Fibroblast of the aortic adventitia (primary cell): Measurements from ENCODE around the gene LRRC71. TPM values are rescaled to one million over a fixed set of nuclear protein-coding genes. Genes with fewer than 3 reads are reported as not detected.

Source experiments
- DNase-seq: peaks from one replicate; pipeline ENCODE4 v3.0.0-alpha.2; 2010; ENCODE audit warnings: low read depth
- H3K4me3 ChIP-seq: 2 replicates; pipeline ENCODE4 v1.5.1; 2011; ENCODE audit warnings: low read depth, mild to moderate bottlenecking, control low read depth, low read length, moderate library complexity
- total RNA-seq: library from RNA; depleted of rRNA; stranded (reverse); fragments of >200 nt; gene quantifications from 2 replicates; pipeline ENCODE4 v1.2.3, GENCODE V29; 2012; ENCODE audit warnings: low replicate concordance
- TF ChIP-seq, protein P1 (sequence below): IDR thresholded peaks from 2 replicates; pipeline ENCODE4 v1.5.1; 2011; ENCODE audit warnings: mild to moderate bottlenecking, low read length, control low read depth, inconsistent platforms; ENCODE audit not compliant: insufficient read depth

LRRC71 gene
- total RNA-seq, 1 donor, result 0.09 TPM

DNA sequence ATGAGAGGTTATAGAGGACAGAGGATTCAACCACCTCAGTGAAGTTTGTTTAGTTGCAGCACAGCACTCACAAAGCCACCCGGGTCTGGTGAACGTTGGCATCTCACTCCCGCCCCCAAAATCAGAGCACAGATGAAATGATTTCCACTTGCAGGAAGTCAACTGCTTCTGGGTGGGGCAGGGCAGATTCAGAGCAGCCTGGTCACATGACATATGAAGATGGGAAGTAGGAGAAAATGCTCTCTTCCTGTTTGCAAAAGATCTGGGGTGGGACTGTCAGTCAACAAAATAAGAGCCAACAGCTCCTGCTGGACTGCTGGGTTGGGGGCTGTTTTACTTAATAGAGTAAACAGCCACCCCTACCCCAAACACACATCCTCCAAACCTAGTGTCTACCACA, 43.2 kb downstream of the LRRC71 start:
- no peak overlapping the region for H3K4me3 ChIP-seq
- DNase-seq, result no peak
- TF ChIP-seq, protein P1, sequence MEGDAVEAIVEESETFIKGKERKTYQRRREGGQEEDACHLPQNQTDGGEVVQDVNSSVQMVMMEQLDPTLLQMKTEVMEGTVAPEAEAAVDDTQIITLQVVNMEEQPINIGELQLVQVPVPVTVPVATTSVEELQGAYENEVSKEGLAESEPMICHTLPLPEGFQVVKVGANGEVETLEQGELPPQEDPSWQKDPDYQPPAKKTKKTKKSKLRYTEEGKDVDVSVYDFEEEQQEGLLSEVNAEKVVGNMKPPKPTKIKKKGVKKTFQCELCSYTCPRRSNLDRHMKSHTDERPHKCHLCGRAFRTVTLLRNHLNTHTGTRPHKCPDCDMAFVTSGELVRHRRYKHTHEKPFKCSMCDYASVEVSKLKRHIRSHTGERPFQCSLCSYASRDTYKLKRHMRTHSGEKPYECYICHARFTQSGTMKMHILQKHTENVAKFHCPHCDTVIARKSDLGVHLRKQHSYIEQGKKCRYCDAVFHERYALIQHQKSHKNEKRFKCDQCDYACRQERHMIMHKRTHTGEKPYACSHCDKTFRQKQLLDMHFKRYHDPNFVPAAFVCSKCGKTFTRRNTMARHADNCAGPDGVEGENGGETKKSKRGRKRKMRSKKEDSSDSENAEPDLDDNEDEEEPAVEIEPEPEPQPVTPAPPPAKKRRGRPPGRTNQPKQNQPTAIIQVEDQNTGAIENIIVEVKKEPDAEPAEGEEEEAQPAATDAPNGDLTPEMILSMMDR, result no peak

DNA sequence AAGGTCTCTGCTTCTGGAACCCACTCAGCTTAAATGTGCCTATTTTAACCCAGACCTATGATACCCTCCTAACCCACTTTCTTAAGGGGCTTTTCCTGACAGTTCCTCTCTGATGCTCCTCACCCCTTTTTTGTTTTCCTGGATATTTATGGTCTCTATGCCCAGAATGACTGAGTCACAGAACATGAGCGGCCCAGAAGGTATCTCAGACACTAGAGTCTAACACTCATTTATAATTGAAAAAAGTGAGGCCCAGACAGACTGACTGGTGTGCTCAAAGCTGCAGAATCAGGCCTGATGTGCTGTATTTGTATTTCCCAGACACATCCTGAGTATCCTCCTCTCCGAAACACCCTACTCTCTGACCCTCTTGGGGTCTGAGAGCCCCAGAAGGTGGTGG, 44.0 kb downstream of the LRRC71 start:
- DNase-seq, result peak; percentile 3
- H3K4me3 ChIP-seq, result no peak overlapping the region
- TF ChIP-seq, protein P1, result no peak

DNA sequence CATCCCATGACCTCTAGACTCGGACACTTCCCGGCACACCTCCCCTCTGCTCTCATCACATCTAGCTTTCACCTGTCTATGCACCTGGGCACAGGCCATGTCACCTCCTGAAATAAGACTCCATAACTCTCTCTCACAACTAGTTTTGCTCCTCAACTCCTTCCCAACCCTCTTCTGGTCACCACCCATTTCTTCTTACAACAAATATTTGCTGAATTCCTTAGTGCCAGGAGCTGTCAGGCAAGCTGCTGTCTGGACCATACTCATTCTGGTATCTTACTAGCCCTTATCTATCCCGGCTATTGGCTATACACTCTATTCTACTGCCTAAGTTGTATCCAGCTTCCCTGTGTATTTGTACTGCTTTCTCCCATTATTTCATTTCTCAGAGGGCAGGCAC, 49.1 kb downstream of the LRRC71 start:
- TF ChIP-seq, protein P1, result no peak
- DNase-seq, result no peak
- no peak overlapping the region for H3K4me3 ChIP-seq

DNA sequence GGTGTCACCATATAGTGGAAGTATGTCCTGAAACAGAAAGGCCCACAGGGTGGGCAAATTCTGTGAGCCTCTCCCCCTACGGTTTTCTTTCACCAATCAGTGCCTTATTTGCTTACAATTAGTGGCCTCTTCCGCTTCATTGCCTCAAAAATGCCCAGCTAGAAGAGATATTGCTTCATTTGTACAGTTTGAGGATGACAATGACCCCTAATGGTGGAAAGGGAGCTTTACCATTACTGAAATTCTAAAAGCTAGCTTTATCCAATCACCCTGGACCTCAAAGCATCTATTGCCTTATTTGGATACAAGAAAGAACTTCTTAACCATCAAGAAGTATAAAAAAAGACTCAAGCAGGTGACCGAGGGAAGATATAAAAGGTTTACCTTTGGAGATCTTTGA, 49.6 kb downstream of the LRRC71 start:
- TF ChIP-seq, protein P1, result peak; percentile 7
- no peak for DNase-seq
- H3K4me3 ChIP-seq, result no peak overlapping the region

DNA sequence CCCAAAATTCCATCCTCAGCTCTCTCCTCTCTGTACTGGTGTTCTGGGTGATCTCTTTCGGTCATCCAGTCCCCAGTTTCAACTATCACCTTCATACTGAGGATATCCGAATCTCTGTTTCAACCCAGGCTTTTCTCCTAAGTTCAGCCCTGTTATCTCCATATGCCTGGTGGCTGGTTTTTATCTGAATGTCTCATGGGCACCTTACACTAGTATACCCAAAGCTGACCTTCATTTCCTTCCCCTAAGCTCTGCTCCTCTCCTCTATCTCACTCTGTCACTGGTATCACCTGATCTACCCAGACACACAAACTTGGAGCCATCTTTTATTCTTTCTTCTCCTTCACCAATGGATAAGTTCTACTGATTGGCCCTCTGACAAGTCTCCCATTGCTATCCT, 53.0 kb downstream of the LRRC71 start:
- TF ChIP-seq, protein P1, result no peak
- no peak for DNase-seq
- H3K4me3 ChIP-seq, result no peak overlapping the region

DNA sequence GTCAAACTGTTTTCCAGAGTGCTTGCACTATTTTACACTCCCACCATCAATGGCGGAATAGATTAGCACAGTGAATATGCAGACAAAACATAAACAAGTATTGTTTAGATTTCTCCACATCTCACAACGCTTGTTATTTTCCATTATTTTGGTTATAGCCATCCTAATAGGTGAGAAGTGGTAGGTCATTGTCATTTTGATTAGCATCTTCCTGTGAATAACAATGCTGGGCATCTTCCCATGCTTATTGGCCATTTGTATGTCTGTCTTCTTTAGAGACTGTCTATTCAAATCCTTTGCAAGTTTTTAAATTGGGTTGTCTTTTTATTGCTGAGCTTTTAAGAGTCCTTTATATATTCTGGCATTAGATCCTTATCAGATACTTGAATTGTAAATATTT, 54.7 kb downstream of the LRRC71 start:
- TF ChIP-seq, protein P1, result no peak

DNA sequence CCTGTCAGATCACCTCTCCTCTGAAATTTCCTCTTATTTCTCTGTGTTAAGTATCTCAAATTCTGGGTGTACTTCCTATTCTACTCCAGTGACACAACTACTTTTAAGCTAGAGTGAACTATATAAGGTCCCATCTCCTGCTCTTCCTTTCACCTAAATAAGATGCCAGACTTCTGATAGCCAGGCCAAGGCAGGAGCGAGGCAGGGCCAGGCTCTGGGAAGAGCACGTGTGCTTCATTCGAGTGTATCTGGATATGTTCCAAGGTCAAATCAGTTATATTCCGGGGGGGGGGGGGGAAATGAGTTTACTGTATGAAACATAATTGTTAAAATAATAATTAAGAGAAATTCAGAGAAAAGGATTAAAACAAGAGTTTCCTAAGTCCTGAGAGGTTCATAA, 60.1 kb downstream of the LRRC71 start:
- no peak for DNase-seq
- no peak overlapping the region for H3K4me3 ChIP-seq
- TF ChIP-seq, protein P1, result no peak

More for the DNA sequence above, 54.7 kb downstream of the LRRC71 start:
- no peak for DNase-seq
- no peak overlapping the region for H3K4me3 ChIP-seq
